HG03378 (cell line): Measurements from ENCODE around the gene TMEM163.
"Not testable (repeated sequence)": the region's sequence is repeated elsewhere in the genome, so short reads cannot be mapped to it uniquely, and the experiment has no call there.

Experiments used
- ATAC-seq: cut with Tn5 transposase; IDR thresholded peaks from one replicate; pipeline ENCODE4 v1.9.1; 2021; ENCODE audit warnings: mild to moderate bottlenecking, moderate library complexity; ENCODE audit not compliant: unreplicated experiment

Gene TMEM163

GRCh38 chr2:134583997-134584520, 134.7 kb downstream of the TMEM163 start:
- no peak for ATAC-seq

GRCh38 chr2:134583462-134583861, 135.3 kb downstream of the TMEM163 start:
- no peak for ATAC-seq

GRCh38 chr2:134582547-134582899, 136.3 kb downstream of the TMEM163 start:
- no peak for ATAC-seq

GRCh38 chr2:134581877-134582546, 136.8 kb downstream of the TMEM163 start:
- ATAC-seq = peak; percentile 47

- no peak for ATAC-seq
These were observed 140.5 kb downstream of the TMEM163 start for GRCh38 chr2:134578316-134578715.

GRCh38 chr2:134576478-134576877, 142.3 kb downstream of the TMEM163 start:
- no peak for ATAC-seq

GRCh38 chr2:134575888-134576287, 142.9 kb downstream of the TMEM163 start:
- ATAC-seq = no peak

GRCh38 chr2:134574611-134575330, 144.0 kb downstream of the TMEM163 start:
- no peak for ATAC-seq

- no peak for ATAC-seq
These were observed 145.1 kb downstream of the TMEM163 start for GRCh38 chr2:134573724-134574123.

- ATAC-seq = no peak
These were observed 145.8 kb downstream of the TMEM163 start for GRCh38 chr2:134573085-134573370.

- no peak for ATAC-seq
These were observed 146.3 kb downstream of the TMEM163 start for GRCh38 chr2:134572314-134573084.

GRCh38 chr2:134570676-134571075, 148.1 kb downstream of the TMEM163 start:
- ATAC-seq = no peak

- no peak for ATAC-seq
These were observed 150.4 kb downstream of the TMEM163 start for GRCh38 chr2:134568413-134568812.

GRCh38 chr2:134567666-134568065, 151.1 kb downstream of the TMEM163 start:
- ATAC-seq = no peak

- ATAC-seq = not testable (repeated sequence)
These were observed 153.8 kb downstream of the TMEM163 start for GRCh38 chr2:134564955-134565354.

GRCh38 chr2:134564549-134564948, 154.3 kb downstream of the TMEM163 start:
- ATAC-seq = no peak

- ATAC-seq = no peak
These were observed 160.5 kb downstream of the TMEM163 start for GRCh38 chr2:134558208-134558830.

GRCh38 chr2:134555411-134555810, 163.4 kb downstream of the TMEM163 start:
- ATAC-seq = no peak

- ATAC-seq = no peak
These were observed 165.1 kb downstream of the TMEM163 start for GRCh38 chr2:134553657-134554056.

- no peak for ATAC-seq
These were observed 168.1 kb downstream of the TMEM163 start for GRCh38 chr2:134550566-134551164.

GRCh38 chr2:134549104-134549503, 169.7 kb downstream of the TMEM163 start:
- no peak for ATAC-seq
